Testis (tissue), 2 donors: ENCODE measurements around the gene C6orf89.
"Not testable (repeated sequence)": the region's sequence is repeated elsewhere in the genome, so short reads cannot be mapped to it uniquely, and the experiment has no call there.

Source experiments
- CTCF ChIP-seq, 3 experiments: fragments of 450-650 bp in 2 of 3; fragments of 200-600 bp in 1 of 3; sonication (generic) in 1 of 3; IDR thresholded peaks; one replicate each; pipeline ENCODE4 v1.5.1; 2016 to 2019; ENCODE audit warnings: antibody characterized with exemption in 3 of 3, mild to moderate bottlenecking in 2 of 3, moderate library complexity in 1 of 3
- POLR2A ChIP-seq: fragments of 450-650 bp; IDR thresholded peaks from one replicate; pipeline ENCODE4 v1.6.1; 2017; ENCODE audit warnings: antibody characterized with exemption, mild to moderate bottlenecking, moderate library complexity

- not testable (repeated sequence) for TF ChIP-seq POLR2A; CTCF (IDR thresholded peaks at IDR 0.05)
These were observed 53.3 kb downstream of the C6orf89 start for GRCh38 chr6:36939005-36939404.
